Fibroblast of lung (primary cell): Measurements from ENCODE around the gene PDE4D. TPM values are rescaled to one million over a fixed set of nuclear protein-coding genes. Genes with fewer than 3 reads are reported as not detected.

Experiments used
- DNase-seq, 2 donors: peaks; one replicate each; pipeline versions ENCODE4 v3.0.0 to v3.0.0-alpha.2; 2010; ENCODE audit warnings: low read depth in 2 of 2
- H2AFZ ChIP-seq: 2 replicates; pipeline ENCODE4 v1.5.1; 2012; ENCODE audit warnings: low read length, control low read depth, inconsistent platforms
- H3K27ac ChIP-seq: 2 replicates; pipeline ENCODE4 v1.5.1; 2011; ENCODE audit warnings: low read length, control low read depth; ENCODE audit not compliant: insufficient read depth
- H3K27me3 ChIP-seq: 2 replicates; pipeline ENCODE4 v1.5.1; 2011; ENCODE audit warnings: mild to moderate bottlenecking, low read length; ENCODE audit not compliant: control insufficient read depth, insufficient read depth
- H3K36me3 ChIP-seq: 2 replicates; pipeline ENCODE4 v1.5.1; 2011; ENCODE audit warnings: low read length; ENCODE audit not compliant: control insufficient read depth, insufficient read depth
- H3K4me1 ChIP-seq: 2 replicates; pipeline ENCODE4 v1.5.1; 2011; ENCODE audit warnings: low read length; ENCODE audit not compliant: control insufficient read depth, insufficient read depth; ENCODE audit errors: extremely low read depth
- H3K4me2 ChIP-seq: 2 replicates; pipeline ENCODE4 v1.5.1; 2011; ENCODE audit warnings: low read length, control low read depth; ENCODE audit not compliant: insufficient read depth; ENCODE audit errors: extremely low read depth
- H3K4me3 ChIP-seq, 4 experiments: fragments of 200-600 bp in 1 of 4; sonication (generic) in 1 of 4; replicated peaks in 1 of 4; 2 replicates each; pipeline ENCODE4 v1.5.1; 2011 to 2016; ENCODE audit warnings: low read length in 4 of 4, low read depth in 3 of 4, mild to moderate bottlenecking in 3 of 4, control low read depth in 2 of 4, inconsistent platforms in 1 of 4, mixed read lengths in 1 of 4; ENCODE audit not compliant: insufficient read depth in 1 of 4; ENCODE audit errors: control extremely low read depth in 1 of 4
- H3K79me2 ChIP-seq: 2 replicates; pipeline ENCODE4 v1.5.1; 2012; ENCODE audit warnings: mild to moderate bottlenecking, low read length, inconsistent platforms; ENCODE audit not compliant: control insufficient read depth, insufficient read depth
- H3K9ac ChIP-seq: 2 replicates; pipeline ENCODE4 v1.5.1; 2011; ENCODE audit warnings: mild to moderate bottlenecking, low read length, control low read depth; ENCODE audit not compliant: insufficient read depth
- H3K9me3 ChIP-seq: 2 replicates; pipeline ENCODE4 v1.5.1; 2012; ENCODE audit warnings: low read depth, low read length; ENCODE audit not compliant: control insufficient read depth, insufficient read depth
- H4K20me1 ChIP-seq: 2 replicates; pipeline ENCODE4 v1.5.1; 2011; ENCODE audit warnings: low read length; ENCODE audit not compliant: control insufficient read depth, insufficient read depth; ENCODE audit errors: extremely low read depth
- CTCF ChIP-seq, 2 donors: IDR thresholded peaks in 1 of 2; conservative IDR thresholded peaks in 1 of 2; 1 replicate in 1 of 2; 2 replicates in 1 of 2; pipeline ENCODE4 v1.5.1; 2011 to 2012; ENCODE audit warnings: low read length in 2 of 2, control low read depth in 1 of 2, inconsistent platforms in 1 of 2, low read depth in 1 of 2, mild to moderate bottlenecking in 1 of 2
- EZH2 ChIP-seq: IDR thresholded peaks from 2 replicates; pipeline ENCODE4 v1.5.1; 2012; ENCODE audit warnings: low read length, control low read depth, mild to moderate bottlenecking; ENCODE audit errors: missing control alignments
- polyA plus RNA-seq, 2 donors: library from polyadenylated mRNA; depleted of rRNA in 1 of 2; stranded (reverse) in 1 of 2; unstranded in 1 of 2; fragments of >200 nt; gene quantifications; 2 replicates each; pipeline ENCODE4 v1.2.1, GENCODE V29; 2011 to 2012; ENCODE audit warnings: missing spikeins in 1 of 2
- total RNA-seq: library from RNA; depleted of rRNA; stranded (reverse); fragments of >200 nt; gene quantifications from 2 replicates; pipeline ENCODE4 v1.2.1, GENCODE V29; 2014

Gene PDE4D
- total and polyA plus RNA-seq, 2 donors (not counting 1 experiment from before 2014, with no cell fraction given) = 2.1 to 8.3 TPM

- H3K9ac ChIP-seq = no peak overlapping the region
- no peak overlapping the region for H3K27ac ChIP-seq
- H3K36me3 ChIP-seq = no peaks in the 10 kb centered on the region
- no peak overlapping the region for H3K4me2 ChIP-seq
- no peaks in the 10 kb centered on the region for H3K4me1 ChIP-seq
- no peaks in the 10 kb centered on the region for H3K79me2 ChIP-seq
- no peaks in the 10 kb centered on the region for H3K9me3 ChIP-seq
- peak in 1 of 2 donors; percentile 29 for TF ChIP-seq CTCF (conservative IDR thresholded peaks at IDR 0.05 in 1 of 2, IDR thresholded peaks at IDR 0.05 in 1 of 2; ENCODE audit: low read depth in 1 of 2, low read length in 2 of 2)
- no peak for TF ChIP-seq EZH2
- no peak overlapping the region for H3K4me3 ChIP-seq
- H2AFZ ChIP-seq = no peak overlapping the region
- H4K20me1 ChIP-seq = no peaks in the 10 kb centered on the region
- H3K27me3 ChIP-seq = no peaks in the 10 kb centered on the region
- DNase-seq = no peak
Measured at GRCh38 chr5:59449905-59450644, 443.5 kb downstream of the PDE4D start.

- Histone ChIP-seq H3K4me3 (no peak overlapping the region), H3K79me2 (no peaks in the 10 kb centered on the region)
- TF ChIP-seq EZH2 (no peak), CTCF (conservative IDR thresholded peaks at IDR 0.05 in 1 of 2, IDR thresholded peaks at IDR 0.05 in 1 of 2; ENCODE audit: low read depth in 1 of 2, low read length in 2 of 2) (no peak)
Measured at GRCh38 chr5:59446356-59446755, 447.2 kb downstream of the PDE4D start.

GRCh38 chr5:59445741-59446140 is 447.8 kb downstream of the PDE4D start:
- Histone ChIP-seq H4K20me1 (no peaks in the 10 kb centered on the region), H3K27me3 (no peaks in the 10 kb centered on the region), H3K79me2 (no peaks in the 10 kb centered on the region), H3K4me2 (no peak overlapping the region), H3K9me3 (no peaks in the 10 kb centered on the region), H3K9ac (no peak overlapping the region), H3K36me3 (no peaks in the 10 kb centered on the region), H3K4me3 (no peak overlapping the region), H3K27ac (no peak overlapping the region), H3K4me1 (no peaks in the 10 kb centered on the region), H2AFZ (no peak overlapping the region)
- TF ChIP-seq EZH2 = no peak
- TF ChIP-seq CTCF (conservative IDR thresholded peaks at IDR 0.05 in 1 of 2, IDR thresholded peaks at IDR 0.05 in 1 of 2; ENCODE audit: low read depth in 1 of 2, low read length in 2 of 2) = no peak
- peak in 1 of 2 donors; percentile 60 for DNase-seq

More at GRCh38 chr5:59446356-59446755, 447.2 kb downstream of the PDE4D start:
- peak in 1 of 2 donors; percentile 41 for DNase-seq
- no peak overlapping the region for H2AFZ ChIP-seq
- H3K4me1 ChIP-seq = no peaks in the 10 kb centered on the region
- H3K9me3 ChIP-seq = no peaks in the 10 kb centered on the region
- no peak overlapping the region for H3K27ac ChIP-seq
- H3K9ac ChIP-seq = no peak overlapping the region
- no peaks in the 10 kb centered on the region for H3K36me3 ChIP-seq
- H3K27me3 ChIP-seq = no peaks in the 10 kb centered on the region
- no peaks in the 10 kb centered on the region for H4K20me1 ChIP-seq
- no peak overlapping the region for H3K4me2 ChIP-seq
